NB4 (cell line): ENCODE data around the gene TRAF5.

Experiments used
- DNase-seq: peaks from one replicate; pipeline ENCODE4 v3.0.0; 2010; ENCODE audit warnings: low read depth
- H3K4me3 ChIP-seq: one replicate; pipeline ENCODE4 v1.5.1; 2011; ENCODE audit warnings: mild to moderate bottlenecking, low read depth, low read length, moderate library complexity
- MAX ChIP-seq: IDR thresholded peaks from 2 replicates; pipeline ENCODE4 v1.6.1; 2011; ENCODE audit warnings: low read depth, low read length
- MYC ChIP-seq: IDR thresholded peaks from 2 replicates; pipeline ENCODE4 v1.6.1; 2011; ENCODE audit warnings: low read depth, low read length
- POLR2A ChIP-seq: IDR thresholded peaks from 2 replicates; pipeline ENCODE4 v1.6.1; 2011; ENCODE audit warnings: mild to moderate bottlenecking; ENCODE audit not compliant: insufficient read length; ENCODE audit errors: extremely low read depth
- TF ChIP-seq, protein P1 (sequence below): IDR thresholded peaks from one replicate; pipeline ENCODE4 v1.5.1; 2012; ENCODE audit warnings: low read depth, low read length

TRAF5 gene

DNA sequence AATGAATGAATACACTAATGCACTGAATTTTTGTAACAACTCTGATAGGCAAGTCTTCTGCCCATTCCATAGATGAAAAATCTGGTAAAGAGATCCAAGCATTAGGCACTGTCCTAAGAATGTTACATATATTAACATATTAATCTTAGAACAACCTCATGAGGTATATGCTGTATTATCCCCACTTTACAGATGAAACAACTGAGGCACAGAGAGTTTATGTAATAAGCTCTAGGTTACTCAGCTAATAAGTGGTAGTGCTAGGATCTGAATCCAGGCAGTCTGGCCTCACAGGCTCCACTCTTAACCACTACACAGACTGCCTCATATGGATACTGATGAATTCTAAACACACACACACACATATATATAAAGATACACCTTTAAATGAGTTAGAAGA, 52.8 kb downstream of the TRAF5 start:
- DNase-seq = no peak
- H3K4me3 ChIP-seq = no peak overlapping the region
- TF ChIP-seq MAX = no peak
- TF ChIP-seq MYC = no peak
- no peak for TF ChIP-seq POLR2A
- TF ChIP-seq, protein P1, sequence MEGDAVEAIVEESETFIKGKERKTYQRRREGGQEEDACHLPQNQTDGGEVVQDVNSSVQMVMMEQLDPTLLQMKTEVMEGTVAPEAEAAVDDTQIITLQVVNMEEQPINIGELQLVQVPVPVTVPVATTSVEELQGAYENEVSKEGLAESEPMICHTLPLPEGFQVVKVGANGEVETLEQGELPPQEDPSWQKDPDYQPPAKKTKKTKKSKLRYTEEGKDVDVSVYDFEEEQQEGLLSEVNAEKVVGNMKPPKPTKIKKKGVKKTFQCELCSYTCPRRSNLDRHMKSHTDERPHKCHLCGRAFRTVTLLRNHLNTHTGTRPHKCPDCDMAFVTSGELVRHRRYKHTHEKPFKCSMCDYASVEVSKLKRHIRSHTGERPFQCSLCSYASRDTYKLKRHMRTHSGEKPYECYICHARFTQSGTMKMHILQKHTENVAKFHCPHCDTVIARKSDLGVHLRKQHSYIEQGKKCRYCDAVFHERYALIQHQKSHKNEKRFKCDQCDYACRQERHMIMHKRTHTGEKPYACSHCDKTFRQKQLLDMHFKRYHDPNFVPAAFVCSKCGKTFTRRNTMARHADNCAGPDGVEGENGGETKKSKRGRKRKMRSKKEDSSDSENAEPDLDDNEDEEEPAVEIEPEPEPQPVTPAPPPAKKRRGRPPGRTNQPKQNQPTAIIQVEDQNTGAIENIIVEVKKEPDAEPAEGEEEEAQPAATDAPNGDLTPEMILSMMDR = no peak

DNA sequence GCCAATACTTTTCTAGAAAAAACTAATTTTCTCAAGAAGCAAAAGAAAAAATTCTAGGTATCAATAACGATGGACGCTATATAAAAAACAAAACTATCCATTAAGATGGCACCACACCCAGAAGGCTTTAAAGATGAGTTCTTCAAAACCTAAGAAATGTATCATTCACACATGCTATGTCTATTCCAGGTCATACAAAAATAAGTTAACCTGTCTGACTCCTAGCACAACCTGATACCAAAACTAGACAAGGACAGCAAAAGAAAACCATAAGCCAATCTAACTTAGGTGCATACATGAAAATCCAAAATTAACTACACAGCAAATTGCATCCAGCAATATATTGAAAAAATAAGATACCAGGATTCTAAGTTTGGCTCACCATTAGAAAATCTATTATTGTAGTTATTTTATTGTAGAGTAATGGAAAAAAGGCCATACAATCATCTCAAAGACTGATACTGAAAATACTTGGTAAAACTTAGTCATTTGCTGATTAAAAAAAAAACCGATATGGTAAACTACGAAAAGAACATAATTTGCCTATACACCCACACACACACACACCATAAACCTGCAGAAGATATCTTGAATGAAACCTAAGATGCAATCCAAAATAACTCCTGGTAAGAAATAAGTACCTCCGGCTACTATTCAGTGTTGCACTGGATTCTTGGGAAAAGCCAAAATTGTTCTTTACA, 55.0 kb downstream of the TRAF5 start:
- DNase-seq = no peak
- no peak overlapping the region for H3K4me3 ChIP-seq
- no peak for TF ChIP-seq POLR2A
- no peak for TF ChIP-seq MYC
- no peak for TF ChIP-seq MAX
- TF ChIP-seq, protein P1 = no peak

DNA sequence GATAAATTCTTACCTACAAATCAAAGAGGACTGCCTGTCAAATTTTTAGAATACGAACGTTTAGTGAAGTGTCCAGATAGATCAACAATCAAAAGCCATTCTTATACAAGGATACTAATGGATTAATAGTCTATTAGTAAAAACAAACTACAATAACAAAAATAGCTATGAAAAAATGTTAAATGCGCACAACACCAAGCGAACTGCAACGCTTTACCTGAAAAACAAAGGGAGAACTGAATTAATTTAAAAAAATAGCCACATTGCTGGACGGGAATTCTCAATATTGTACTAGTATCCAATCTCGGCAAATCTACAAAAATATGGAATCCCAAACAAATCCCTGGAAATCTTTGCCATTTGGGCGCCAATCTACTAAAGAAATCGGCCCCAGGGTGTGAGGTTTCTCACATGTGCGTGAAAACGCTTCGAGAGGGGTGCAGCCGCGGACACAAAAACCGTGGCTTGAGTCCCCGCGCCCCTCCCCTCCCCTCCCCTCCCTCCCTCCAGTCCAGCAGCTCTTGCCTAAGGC, 55.6 kb downstream of the TRAF5 start:
- no peak for DNase-seq
- no peak for TF ChIP-seq MYC
- TF ChIP-seq, protein P1 = no peak
- TF ChIP-seq MAX = no peak
- no peak for TF ChIP-seq POLR2A
- peak overlapping the region; percentile 88 for H3K4me3 ChIP-seq

- DNase-seq = peak; percentile 95
- TF ChIP-seq MYC = peak; percentile 31; the same call in 1 of the 2 replicates
- 0 out of 2 replicates have a peak, but pooled peaks have one; percentile 20 for TF ChIP-seq MAX
- TF ChIP-seq, protein P1 = no peak
- peak; percentile 97 for TF ChIP-seq POLR2A
- H3K4me3 ChIP-seq = peak overlapping the region; percentile 88
Measured at GRCh38 chr1:211382714-211383480, 56.3 kb downstream of the TRAF5 start.

GRCh38 chr1:211384524-211384923, 57.9 kb downstream of the TRAF5 start:
- no peak for TF ChIP-seq MAX
- no peak for TF ChIP-seq MYC
- no peak for TF ChIP-seq POLR2A
- TF ChIP-seq, protein P1 = no peak
- no peak for DNase-seq
- H3K4me3 ChIP-seq = no peak overlapping the region
